Kidney (tissue), 14 donors: ENCODE measurements around the gene CST6. TPM values are rescaled to one million over a fixed set of nuclear protein-coding genes. Genes with fewer than 3 reads are reported as not detected.

Source experiments
- DNase-seq, 5 donors: peaks; one replicate each; pipeline ENCODE4 v3.0.0-alpha.2; 2013 to 2020
- FAIRE-seq: peaks from 2 replicates; lab custom pipeline; 2012; peaks lifted over from hg19 to GRCh38; lab: Jason Lieb, UNC
- H3K27ac ChIP-seq, 2 donors: one replicate each; pipeline ENCODE4 v1.7.0; 2013; ENCODE audit warnings: low read depth in 2 of 2, low read length in 2 of 2, inconsistent platforms in 1 of 2
- H3K27me3 ChIP-seq: one replicate; pipeline ENCODE4 v1.7.1; 2013; ENCODE audit warnings: low read length, inconsistent platforms; ENCODE audit not compliant: control insufficient read depth, insufficient read depth
- H3K36me3 ChIP-seq, 3 donors: one replicate each; pipeline versions ENCODE4 v1.7.0 to v1.7.1; 2013; ENCODE audit warnings: low read length in 3 of 3, control low read depth in 1 of 3, inconsistent platforms in 1 of 3; ENCODE audit not compliant: insufficient read depth in 3 of 3, control insufficient read depth in 2 of 3
- H3K4me1 ChIP-seq, 3 donors: one replicate each; pipeline versions ENCODE4 v1.7.0 to v1.7.1; 2013; ENCODE audit warnings: low read length in 3 of 3, inconsistent platforms in 1 of 3, low read depth in 1 of 3; ENCODE audit not compliant: control insufficient read depth in 2 of 3, insufficient read depth in 2 of 3
- H3K4me3 ChIP-seq, 3 donors: one replicate each; pipeline versions ENCODE4 v1.7.0 to v1.8.1; 2013; ENCODE audit warnings: low read length in 3 of 3, control low read depth in 1 of 3, inconsistent platforms in 1 of 3
- H3K9ac ChIP-seq, 3 donors: one replicate each; pipeline versions ENCODE4 v1.7.0 to v1.7.1; 2013; ENCODE audit warnings: low read length in 3 of 3, control low read depth in 1 of 3, inconsistent platforms in 1 of 3
- H3K9me3 ChIP-seq, 3 donors: one replicate each; pipeline versions ENCODE4 v1.7.0 to v1.7.1; 2013; ENCODE audit warnings: low read length in 3 of 3, control low read depth in 1 of 3, inconsistent platforms in 1 of 3; ENCODE audit not compliant: control insufficient read depth in 2 of 3, insufficient read depth in 1 of 3
- intact Hi-C: fragments of 100-400 bp; cut with DNase I; formaldehyde crosslinking; loops from one replicate; pipeline ENCODE4 v1.11.1; 2022
- polyA plus RNA-seq: library from polyadenylated mRNA; stranded (reverse); fragments of 350-450 nt; fragmentation: Illumina TruSeq; extraction: RNeasy Lipid Tissue Mini Kit (QIAGEN cat#74804); gene quantifications from one replicate; pipeline ENCODE4 v1.2.3, GENCODE V29; 2014; ENCODE audit warnings: low read depth, low replicate concordance; ENCODE audit not compliant: insufficient read depth
- total RNA-seq: library from RNA; stranded (reverse); fragmentation: NEBNext Ultra II Directional; extraction: Animal tissue kit (Norgen Biotek cat#: 25700); gene quantifications from one replicate; pipeline ENCODE4 v1.2.1, GENCODE V29; 2021
- TF ChIP-seq, protein P1 (sequence below): IDR thresholded peaks from 3 replicates; pipeline ENCODE4 v1.5.1; 2012; ENCODE audit warnings: mild to moderate bottlenecking, moderate library complexity, borderline replicate concordance; ENCODE audit not compliant: insufficient read depth; ENCODE audit errors: extremely low read depth
- donor health status: control.
- donor health status: control.
- donor health status: control.
- donor health status: control.
- donor health status: control.
- donor health status: DM: yes; HTN: yes; CAD: no.
- donor health status: Normal renal cell carcinoma (clear cell type).

CST6 gene
- total and polyA plus RNA-seq, 2 donors from 2014 or later, result 1.2 to 5.9 TPM

DNA sequence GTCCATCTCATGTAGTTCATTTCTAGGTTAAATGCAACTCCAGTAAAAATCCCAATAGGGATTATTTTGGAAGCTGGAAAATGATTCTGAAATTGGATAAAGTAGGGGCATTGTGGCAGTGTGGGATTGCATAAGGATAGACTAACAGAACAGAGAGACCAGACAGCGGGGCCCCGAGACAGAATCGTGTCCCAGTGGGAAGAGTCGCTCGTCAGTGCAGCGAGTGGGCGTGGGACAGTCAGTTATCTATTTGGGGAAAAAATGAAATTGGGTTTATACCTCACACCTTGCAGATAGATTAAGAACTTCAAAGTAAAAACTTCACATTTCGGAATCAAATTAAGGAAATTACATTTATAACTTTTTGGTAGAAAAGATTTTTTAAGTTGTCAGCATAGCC, 39.7 kb upstream of the CST6 start:
- Histone ChIP-seq H3K4me1 (peaks cover 0 to 2% (median 0%) of the 10 kb centered on the region in 3 donors), H3K27ac (no peak overlapping the region), H3K9ac (no peak overlapping the region), H3K4me3 (no peak overlapping the region), H3K9me3 (no peaks in the 10 kb centered on the region), H3K27me3 (no peaks in the 10 kb centered on the region), H3K36me3 (peaks cover 0 to 20% (median 11%) of the 10 kb centered on the region in 3 donors)
- TF ChIP-seq, protein P1, sequence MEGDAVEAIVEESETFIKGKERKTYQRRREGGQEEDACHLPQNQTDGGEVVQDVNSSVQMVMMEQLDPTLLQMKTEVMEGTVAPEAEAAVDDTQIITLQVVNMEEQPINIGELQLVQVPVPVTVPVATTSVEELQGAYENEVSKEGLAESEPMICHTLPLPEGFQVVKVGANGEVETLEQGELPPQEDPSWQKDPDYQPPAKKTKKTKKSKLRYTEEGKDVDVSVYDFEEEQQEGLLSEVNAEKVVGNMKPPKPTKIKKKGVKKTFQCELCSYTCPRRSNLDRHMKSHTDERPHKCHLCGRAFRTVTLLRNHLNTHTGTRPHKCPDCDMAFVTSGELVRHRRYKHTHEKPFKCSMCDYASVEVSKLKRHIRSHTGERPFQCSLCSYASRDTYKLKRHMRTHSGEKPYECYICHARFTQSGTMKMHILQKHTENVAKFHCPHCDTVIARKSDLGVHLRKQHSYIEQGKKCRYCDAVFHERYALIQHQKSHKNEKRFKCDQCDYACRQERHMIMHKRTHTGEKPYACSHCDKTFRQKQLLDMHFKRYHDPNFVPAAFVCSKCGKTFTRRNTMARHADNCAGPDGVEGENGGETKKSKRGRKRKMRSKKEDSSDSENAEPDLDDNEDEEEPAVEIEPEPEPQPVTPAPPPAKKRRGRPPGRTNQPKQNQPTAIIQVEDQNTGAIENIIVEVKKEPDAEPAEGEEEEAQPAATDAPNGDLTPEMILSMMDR, result no peak
- intact Hi-C loops, result no loop called here
- DNase-seq (no peak), FAIRE-seq (no peak)

DNA sequence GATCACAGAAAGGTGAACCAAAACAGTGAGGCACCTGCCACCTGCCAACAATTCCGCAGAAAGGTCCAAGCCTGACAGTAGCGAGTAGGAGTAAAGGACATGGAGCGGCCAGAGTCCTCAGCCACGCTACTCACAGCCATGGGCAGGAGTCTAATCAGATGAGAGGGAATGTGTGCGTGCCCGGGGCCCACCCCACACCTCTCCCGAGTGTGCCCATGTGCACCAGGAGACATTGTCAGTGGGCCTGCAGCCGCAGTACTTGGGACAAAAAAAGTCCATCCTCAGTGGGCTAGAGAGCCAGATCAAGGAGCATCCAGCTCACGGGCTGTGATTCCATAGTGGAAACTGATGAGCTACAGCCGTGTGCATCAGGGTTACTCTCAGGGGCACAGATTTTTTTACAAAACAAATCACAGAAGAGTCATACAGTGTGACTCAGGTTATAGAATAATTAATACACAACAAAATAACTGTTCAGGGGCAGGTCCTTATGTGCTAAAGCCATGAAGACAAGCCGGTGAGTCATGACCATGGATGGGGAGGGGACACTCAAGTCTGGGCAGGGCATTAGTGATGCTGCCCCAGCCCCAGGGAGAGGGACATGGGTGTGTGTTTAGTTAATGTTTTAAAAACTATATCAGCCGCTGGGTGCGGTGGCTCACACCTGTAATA, 38.2 kb upstream of the CST6 start:
- TF ChIP-seq, protein P1, result no peak
- DNase-seq (no peak), FAIRE-seq (no peak)
- H3K4me1 ChIP-seq, result no peaks in the 10 kb centered on the region
- no peaks in the 10 kb centered on the region for H3K9me3 ChIP-seq
- intact Hi-C loops, result no loop called here
- no peak overlapping the region for H3K27ac ChIP-seq
- H3K27me3 ChIP-seq, result no peaks in the 10 kb centered on the region
- H3K4me3 ChIP-seq, result no peak overlapping the region
- H3K9ac ChIP-seq, result no peak overlapping the region
- H3K36me3 ChIP-seq, result peaks cover 0 to 17% (median 13%) of the 10 kb centered on the region in 3 donors

DNA sequence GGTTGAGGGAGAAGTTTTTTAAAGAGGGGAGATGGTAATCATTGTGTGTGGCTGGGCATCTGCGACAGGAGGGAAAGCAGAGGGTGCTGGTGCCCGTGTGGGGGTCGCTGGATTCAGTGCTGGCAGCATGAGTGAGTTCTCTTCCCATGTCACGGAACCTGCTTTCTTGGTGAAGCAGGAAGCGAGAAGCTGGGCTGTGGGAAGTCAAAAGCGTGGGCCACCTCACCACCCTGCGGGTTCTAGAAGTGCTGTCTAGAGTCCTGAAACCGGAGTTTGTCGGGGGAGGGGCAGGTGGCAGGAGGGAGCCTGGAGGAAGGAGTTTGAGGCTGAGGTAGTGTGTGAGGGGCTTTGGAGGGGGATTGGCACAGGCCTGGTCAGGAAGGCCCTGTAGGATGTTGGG, 36.0 kb upstream of the CST6 start:
- Histone ChIP-seq H3K9ac (no peak overlapping the region), H3K9me3 (no peaks in the 10 kb centered on the region), H3K27ac (no peak overlapping the region), H3K36me3 (peaks cover 0 to 20% (median 2%) of the 10 kb centered on the region in 3 donors), H3K4me1 (no peaks in the 10 kb centered on the region), H3K4me3 (no peak overlapping the region), H3K27me3 (no peaks in the 10 kb centered on the region)
- DNase-seq (peak in 1 of 5 donors; percentile 51), FAIRE-seq (no peak)
- TF ChIP-seq, protein P1, result no peak
- intact Hi-C loops, result no loop called here
